ENCODE results near the gene CALCB.

The CALCB gene

DNA sequence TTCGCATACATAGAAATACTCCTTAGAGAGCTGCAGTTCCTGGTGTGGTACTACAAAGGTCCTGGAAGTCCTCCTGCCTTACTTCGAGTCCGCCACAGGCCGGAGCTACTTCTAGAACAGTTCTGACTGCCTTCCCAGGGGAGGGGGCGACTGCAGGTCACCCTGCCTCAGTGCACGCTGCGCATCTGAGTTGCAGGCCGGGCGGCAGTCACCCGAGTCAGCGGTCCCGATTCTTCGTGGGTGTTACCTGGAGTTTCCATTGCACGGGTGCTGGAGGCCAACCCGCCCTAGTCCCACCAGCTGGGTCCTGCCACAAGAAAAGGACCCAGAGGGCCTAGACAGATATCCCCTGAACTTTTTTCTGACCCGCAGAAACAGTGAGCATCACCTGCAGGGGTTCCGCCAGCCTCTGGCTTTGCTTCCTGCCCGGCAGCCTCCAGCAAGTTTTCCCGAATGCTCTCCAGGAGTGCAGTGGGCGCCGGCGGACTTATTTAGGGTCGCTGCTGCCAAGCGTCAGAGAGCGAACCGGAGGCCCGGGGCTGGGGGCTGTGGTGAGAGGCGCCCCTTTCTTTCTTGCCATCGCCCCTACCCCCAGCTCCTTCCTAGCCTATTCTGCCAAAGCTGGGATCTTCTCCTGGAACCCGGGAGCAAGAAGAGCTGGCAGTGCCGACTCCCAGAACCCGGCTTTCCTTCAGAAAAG is 1.7 kb upstream of the CALCB start:
- TF ChIP-seq TAF1 (IDR thresholded peaks at IDR 0.05; ENCODE audit: borderline replicate concordance, insufficient read depth, low read length) (no peak), POLR2AphosphoS5 (IDR thresholded peaks at IDR 0.05; ENCODE audit: low read depth, low read length) (no peak), FOXP2 (optimal IDR thresholded peaks at IDR 0.05; ENCODE audit: borderline replicate concordance, extremely low read depth, extremely low read length, insufficient read depth) (no peak), REST (IDR thresholded peaks at IDR 0.05; ENCODE audit: insufficient read depth in 1 of 2, low read depth in 2 of 2, low read length in 2 of 2) (no peak), SIN3A (IDR thresholded peaks at IDR 0.05; ENCODE audit: borderline replicate concordance, insufficient read depth, low read length) (no peak)

GRCh38 chr11:15072551-15073143 is 746 bp upstream of the CALCB start:
- TF ChIP-seq FOXP2 (optimal IDR thresholded peaks at IDR 0.05; ENCODE audit: borderline replicate concordance, extremely low read depth, extremely low read length, insufficient read depth), result no peak
- no peak for TF ChIP-seq REST (IDR thresholded peaks at IDR 0.05; ENCODE audit: insufficient read depth in 1 of 2, low read depth in 2 of 2, low read length in 2 of 2)
- TF ChIP-seq SIN3A (IDR thresholded peaks at IDR 0.05; ENCODE audit: borderline replicate concordance, insufficient read depth, low read length), result no peak
- TF ChIP-seq POLR2AphosphoS5 (IDR thresholded peaks at IDR 0.05; ENCODE audit: low read depth, low read length), result no peak

DNA sequence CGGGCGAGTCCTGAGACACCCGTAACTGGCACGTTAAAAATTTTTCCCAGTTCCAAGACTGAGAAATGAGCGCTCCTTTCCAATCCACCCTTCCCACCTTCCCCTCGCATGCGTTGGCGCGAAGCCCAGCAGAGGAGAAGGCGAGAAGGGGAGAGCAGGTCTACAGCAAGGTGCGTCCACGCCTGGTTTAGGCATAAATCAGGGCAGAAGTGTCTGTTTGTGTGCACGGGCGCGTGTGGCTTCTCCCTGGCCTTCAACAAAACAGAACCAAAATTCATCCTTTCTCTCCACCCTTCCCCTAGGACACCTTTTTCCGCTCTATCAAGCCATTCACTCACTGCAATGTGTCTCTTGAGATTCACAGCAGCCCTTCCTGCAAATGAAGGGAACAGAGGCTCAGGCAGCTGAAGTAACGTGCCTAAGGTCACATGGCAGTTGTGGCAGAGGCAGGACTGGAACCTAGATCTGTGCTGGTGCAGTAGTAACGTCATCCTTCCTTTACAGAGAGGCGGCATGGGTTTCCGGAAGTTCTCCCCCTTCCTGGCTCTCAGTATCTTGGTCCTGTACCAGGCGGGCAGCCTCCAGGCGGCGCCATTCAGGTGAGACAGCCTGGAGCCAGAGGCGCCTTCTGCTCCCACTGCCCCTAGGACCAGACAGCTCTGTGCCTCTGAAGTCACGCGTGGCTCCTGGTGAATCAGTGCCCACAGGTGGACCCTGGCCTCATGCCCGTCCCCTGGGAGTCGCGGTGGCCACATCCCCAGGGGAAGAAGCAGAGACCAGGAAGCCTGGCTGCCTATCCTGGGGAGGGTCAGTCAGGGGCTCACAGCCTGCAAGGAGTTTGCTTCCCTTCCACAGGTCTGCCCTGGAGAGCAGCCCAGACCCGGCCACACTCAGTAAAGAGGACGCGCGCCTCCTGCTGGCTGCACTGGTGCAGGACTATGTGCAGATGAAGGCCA is 1.1 kb downstream of the CALCB start:
- no peak for TF ChIP-seq TAF1 (IDR thresholded peaks at IDR 0.05; ENCODE audit: borderline replicate concordance, insufficient read depth, low read length)
- TF ChIP-seq SIN3A (IDR thresholded peaks at IDR 0.05; ENCODE audit: borderline replicate concordance, insufficient read depth, low read length), result no peak
- TF ChIP-seq REST (IDR thresholded peaks at IDR 0.05; ENCODE audit: insufficient read depth in 1 of 2, low read depth in 2 of 2, low read length in 2 of 2), result no peak
- no peak for TF ChIP-seq FOXP2 (optimal IDR thresholded peaks at IDR 0.05; ENCODE audit: borderline replicate concordance, extremely low read depth, extremely low read length, insufficient read depth)
- no peak for TF ChIP-seq POLR2AphosphoS5 (IDR thresholded peaks at IDR 0.05; ENCODE audit: low read depth, low read length)

- no peak for TF ChIP-seq TAF1 (IDR thresholded peaks at IDR 0.05; ENCODE audit: borderline replicate concordance, insufficient read depth, low read length)
- no peak for TF ChIP-seq SIN3A (IDR thresholded peaks at IDR 0.05; ENCODE audit: borderline replicate concordance, insufficient read depth, low read length)
- TF ChIP-seq POLR2AphosphoS5 (IDR thresholded peaks at IDR 0.05; ENCODE audit: low read depth, low read length), result no peak
- no peak for TF ChIP-seq FOXP2 (optimal IDR thresholded peaks at IDR 0.05; ENCODE audit: borderline replicate concordance, extremely low read depth, extremely low read length, insufficient read depth)
- no peak for TF ChIP-seq REST (IDR thresholded peaks at IDR 0.05; ENCODE audit: insufficient read depth in 1 of 2, low read depth in 2 of 2, low read length in 2 of 2)
Observed at GRCh38 chr11:15075162-15075526, 1.8 kb downstream of the CALCB start.

Measured in PFSK-1 (cell line).